Nephron (organoid): Measurements from ENCODE around the gene ACAP3.

Experiments used
- H3K27ac Mint-ChIP-seq, 3 experiments: 2 replicates each; pipeline ENCODE4 v1.8.0; 2020; ENCODE audit warnings: mixed read lengths in 3 of 3, mild to moderate bottlenecking in 2 of 3, moderate library complexity in 1 of 3
- H3K27me3 Mint-ChIP-seq: 2 replicates; pipeline ENCODE4 v1.8.0; 2021; ENCODE audit warnings: low read depth, mild to moderate bottlenecking, moderate library complexity, mixed read lengths
- H3K36me3 Mint-ChIP-seq: 2 replicates; pipeline ENCODE4 v1.8.0; 2020; ENCODE audit warnings: low read depth, mixed read lengths
- H3K4me1 Mint-ChIP-seq: 2 replicates; pipeline ENCODE4 v1.8.0; 2020; ENCODE audit warnings: mixed read lengths
- H3K4me3 Mint-ChIP-seq, 3 experiments: 2 replicates each; pipeline ENCODE4 v1.8.0; 2020; ENCODE audit warnings: mild to moderate bottlenecking in 3 of 3, mixed read lengths in 3 of 3, moderate library complexity in 2 of 3
- H3K9me3 Mint-ChIP-seq: 2 replicates; pipeline ENCODE4 v1.8.0; 2020; ENCODE audit warnings: mixed read lengths
- TF ChIP-seq, protein P1 (sequence below), 3 experiments: fragments of 200-600 bp; sonication (generic); IDR thresholded peaks; one replicate each; pipeline ENCODE4 v1.5.0; 2021; ENCODE audit warnings: antibody characterized with exemption in 3 of 3; ENCODE audit not compliant: unreplicated experiment in 3 of 3

The ACAP3 gene

DNA sequence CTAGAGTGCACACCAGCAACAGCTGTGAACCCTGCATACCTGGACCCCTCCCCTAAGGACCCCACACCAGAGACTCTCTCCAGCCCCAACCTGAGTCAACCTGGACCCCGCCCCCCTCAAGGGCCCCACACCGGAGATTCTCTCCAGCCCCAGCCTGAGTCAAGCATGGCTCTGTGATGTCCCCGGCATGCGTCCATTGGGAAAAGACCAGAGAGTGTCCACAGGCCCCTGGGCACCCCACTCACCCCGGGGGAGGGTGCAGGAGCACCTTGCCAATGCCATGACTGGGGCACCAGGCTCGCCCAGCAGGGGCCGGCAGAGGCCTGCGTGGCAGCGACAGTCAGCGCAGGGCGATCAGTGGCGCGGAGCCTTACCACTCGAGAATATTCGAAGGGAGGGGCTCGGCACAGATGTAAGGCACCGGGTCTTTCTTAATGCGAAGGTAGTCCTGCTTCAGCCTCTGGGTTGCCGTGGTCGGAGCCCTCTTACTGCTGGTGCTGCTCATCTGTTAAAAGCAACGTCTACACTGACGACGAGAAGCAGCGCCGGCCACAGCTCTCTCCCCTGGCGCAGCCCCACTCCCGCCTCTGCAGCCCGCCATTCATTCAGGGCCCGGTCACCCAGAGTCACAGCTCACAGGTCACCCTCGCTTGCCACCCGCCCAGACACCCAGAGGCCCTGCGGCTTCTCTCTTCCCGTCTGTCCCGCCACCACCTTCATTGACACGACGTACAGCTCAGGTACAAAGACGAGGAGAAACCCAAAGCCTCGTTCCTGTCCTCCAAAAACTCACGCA lies 40.0 kb downstream of the ACAP3 start:
- H3K27ac Mint-ChIP-seq = no peak overlapping the region
- peaks cover 30% of the 10 kb centered on the region for H3K36me3 Mint-ChIP-seq
- TF ChIP-seq, protein P1, sequence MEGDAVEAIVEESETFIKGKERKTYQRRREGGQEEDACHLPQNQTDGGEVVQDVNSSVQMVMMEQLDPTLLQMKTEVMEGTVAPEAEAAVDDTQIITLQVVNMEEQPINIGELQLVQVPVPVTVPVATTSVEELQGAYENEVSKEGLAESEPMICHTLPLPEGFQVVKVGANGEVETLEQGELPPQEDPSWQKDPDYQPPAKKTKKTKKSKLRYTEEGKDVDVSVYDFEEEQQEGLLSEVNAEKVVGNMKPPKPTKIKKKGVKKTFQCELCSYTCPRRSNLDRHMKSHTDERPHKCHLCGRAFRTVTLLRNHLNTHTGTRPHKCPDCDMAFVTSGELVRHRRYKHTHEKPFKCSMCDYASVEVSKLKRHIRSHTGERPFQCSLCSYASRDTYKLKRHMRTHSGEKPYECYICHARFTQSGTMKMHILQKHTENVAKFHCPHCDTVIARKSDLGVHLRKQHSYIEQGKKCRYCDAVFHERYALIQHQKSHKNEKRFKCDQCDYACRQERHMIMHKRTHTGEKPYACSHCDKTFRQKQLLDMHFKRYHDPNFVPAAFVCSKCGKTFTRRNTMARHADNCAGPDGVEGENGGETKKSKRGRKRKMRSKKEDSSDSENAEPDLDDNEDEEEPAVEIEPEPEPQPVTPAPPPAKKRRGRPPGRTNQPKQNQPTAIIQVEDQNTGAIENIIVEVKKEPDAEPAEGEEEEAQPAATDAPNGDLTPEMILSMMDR (IDR thresholded peaks at IDR 0.05; ENCODE audit: unreplicated experiment in 3 of 3) = no peak
- no peak overlapping the region for H3K4me3 Mint-ChIP-seq
- peaks cover 34% of the 10 kb centered on the region for H3K4me1 Mint-ChIP-seq
- no peaks in the 10 kb centered on the region for H3K27me3 Mint-ChIP-seq
- H3K9me3 Mint-ChIP-seq = no peaks in the 10 kb centered on the region

DNA sequence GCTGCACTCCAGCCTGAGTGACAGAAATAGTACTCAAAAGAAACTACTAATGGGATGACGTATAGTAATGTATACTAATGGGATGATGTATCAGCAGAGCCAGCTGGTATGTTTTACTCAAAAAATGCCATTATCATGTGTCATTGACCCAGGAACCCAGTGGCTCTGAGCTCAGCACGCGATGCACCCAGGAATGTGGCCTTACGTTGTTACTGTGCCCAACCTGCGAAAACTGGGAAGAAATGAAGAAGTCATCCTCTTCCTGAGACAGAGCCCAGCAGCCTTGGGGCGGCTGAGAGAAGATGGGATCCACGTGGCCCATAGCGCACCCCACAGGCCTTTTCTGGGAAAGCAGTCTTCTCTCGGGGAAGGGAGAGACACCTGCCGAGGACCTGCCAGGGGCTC lies 42.9 kb downstream of the ACAP3 start:
- TF ChIP-seq, protein P1 (IDR thresholded peaks at IDR 0.05; ENCODE audit: unreplicated experiment in 3 of 3) = no peak
- no peaks in the 10 kb centered on the region for H3K27me3 Mint-ChIP-seq
- no peaks in the 10 kb centered on the region for H3K9me3 Mint-ChIP-seq
- peaks cover 43% of the 10 kb centered on the region for H3K36me3 Mint-ChIP-seq
- H3K27ac Mint-ChIP-seq = no peak overlapping the region
- peaks cover 7% of the 10 kb centered on the region for H3K4me1 Mint-ChIP-seq
- no peak overlapping the region for H3K4me3 Mint-ChIP-seq

DNA sequence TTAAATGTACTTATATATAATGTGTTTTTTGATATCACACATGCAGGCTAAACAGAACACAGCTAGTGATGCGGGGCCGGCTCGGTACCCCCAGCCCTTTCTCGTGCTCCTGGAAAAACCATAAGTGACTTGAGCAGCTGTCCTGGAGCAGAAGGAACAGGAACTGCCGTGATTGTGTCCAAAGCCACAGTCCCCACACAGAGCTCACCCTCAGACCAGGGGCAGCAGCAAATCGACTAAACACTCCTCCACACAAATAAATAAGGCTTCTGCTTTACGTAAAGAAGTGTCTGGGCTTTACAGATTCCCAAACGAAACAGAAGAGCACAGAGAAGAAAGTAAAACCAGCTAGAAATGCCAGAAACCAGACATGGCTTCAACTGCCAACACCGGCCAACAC lies 43.7 kb downstream of the ACAP3 start:
- peaks cover 5% of the 10 kb centered on the region for H3K4me1 Mint-ChIP-seq
- H3K27ac Mint-ChIP-seq = no peak overlapping the region
- no peak overlapping the region for H3K4me3 Mint-ChIP-seq
- TF ChIP-seq, protein P1 (IDR thresholded peaks at IDR 0.05; ENCODE audit: unreplicated experiment in 3 of 3) = no peak
- H3K36me3 Mint-ChIP-seq = peaks cover 47% of the 10 kb centered on the region
- no peaks in the 10 kb centered on the region for H3K27me3 Mint-ChIP-seq
- no peaks in the 10 kb centered on the region for H3K9me3 Mint-ChIP-seq

- Mint-ChIP-seq H3K36me3 (peaks cover 54% of the 10 kb centered on the region), H3K4me1 (peaks cover 5% of the 10 kb centered on the region), H3K4me3 (no peak overlapping the region), H3K27ac (no peak overlapping the region), H3K9me3 (no peaks in the 10 kb centered on the region), H3K27me3 (no peaks in the 10 kb centered on the region)
- TF ChIP-seq, protein P1 (IDR thresholded peaks at IDR 0.05; ENCODE audit: unreplicated experiment in 3 of 3) = no peak
Measured at GRCh38 chr1:1262758-1263157, 45.0 kb downstream of the ACAP3 start.

DNA sequence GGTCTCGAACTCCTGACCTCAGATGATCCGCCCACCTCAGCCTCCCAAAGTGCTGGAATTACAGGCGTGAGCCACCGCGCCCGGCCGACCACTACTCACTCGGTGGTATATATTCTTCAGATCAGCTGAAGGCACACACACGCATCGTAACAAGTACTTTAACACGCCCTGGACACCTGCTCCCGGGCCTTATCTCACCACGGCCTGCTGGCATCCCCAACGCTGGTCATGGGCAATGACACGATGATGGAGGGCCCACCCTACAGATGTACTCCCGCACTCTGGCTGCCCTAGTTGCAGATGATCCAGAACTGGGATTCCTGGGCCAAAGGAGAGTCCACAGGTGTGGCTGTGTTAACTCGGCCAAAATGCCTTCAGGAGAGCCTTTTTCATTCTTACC lies 45.7 kb downstream of the ACAP3 start:
- peaks cover 5% of the 10 kb centered on the region for H3K4me1 Mint-ChIP-seq
- H3K27me3 Mint-ChIP-seq = no peaks in the 10 kb centered on the region
- TF ChIP-seq, protein P1 (IDR thresholded peaks at IDR 0.05; ENCODE audit: unreplicated experiment in 3 of 3) = no peak
- H3K36me3 Mint-ChIP-seq = peaks cover 53% of the 10 kb centered on the region
- H3K27ac Mint-ChIP-seq = no peak overlapping the region
- no peaks in the 10 kb centered on the region for H3K9me3 Mint-ChIP-seq
- no peak overlapping the region for H3K4me3 Mint-ChIP-seq
